Stimulated activated CD4-positive, alpha-beta T cell treated with anti-CD3 and anti-CD28 coated beads, TNF-alpha, amount 100 ng/mL, for 4 hours (primary cell): ENCODE data around the gene SSX2B.
"Not testable (repeated sequence)": the region's sequence is repeated elsewhere in the genome, so short reads cannot be mapped to it uniquely, and the experiment has no call there.

Experiments
- DNase-seq, 3 experiments: peaks; one replicate each; pipeline ENCODE4 v3.0.0-alpha.2; 2020; ENCODE audit warnings: low read depth in 3 of 3

Gene SSX2B, protein sequence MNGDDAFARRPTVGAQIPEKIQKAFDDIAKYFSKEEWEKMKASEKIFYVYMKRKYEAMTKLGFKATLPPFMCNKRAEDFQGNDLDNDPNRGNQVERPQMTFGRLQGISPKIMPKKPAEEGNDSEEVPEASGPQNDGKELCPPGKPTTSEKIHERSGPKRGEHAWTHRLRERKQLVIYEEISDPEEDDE

DNA sequence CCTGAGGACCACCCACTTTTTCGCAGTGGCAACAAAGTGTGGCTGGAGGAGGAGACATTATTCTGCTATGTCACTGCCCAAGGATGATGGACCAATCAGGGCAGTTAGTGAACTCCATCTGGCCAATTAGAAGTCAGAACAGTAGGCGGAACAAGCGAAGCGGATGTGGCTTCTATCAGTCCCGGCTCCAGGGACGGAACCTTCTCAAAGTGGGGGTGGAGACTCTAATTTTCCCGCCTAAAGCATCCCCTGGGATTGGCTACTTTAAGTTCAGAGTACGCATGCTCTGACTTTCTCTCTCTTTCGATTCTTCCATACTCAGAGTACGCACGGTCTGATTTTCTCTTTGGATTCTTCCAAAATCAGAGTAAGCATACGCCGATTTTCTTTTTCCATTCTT is at the start of gene SSX2B:
SSX2B (plus strand) TSS at position 301 of the 400 bp plus-strand sequence. CDS start 1,429 bp downstream, outside the sequence.
- not testable (repeated sequence) for DNase-seq

DNA sequence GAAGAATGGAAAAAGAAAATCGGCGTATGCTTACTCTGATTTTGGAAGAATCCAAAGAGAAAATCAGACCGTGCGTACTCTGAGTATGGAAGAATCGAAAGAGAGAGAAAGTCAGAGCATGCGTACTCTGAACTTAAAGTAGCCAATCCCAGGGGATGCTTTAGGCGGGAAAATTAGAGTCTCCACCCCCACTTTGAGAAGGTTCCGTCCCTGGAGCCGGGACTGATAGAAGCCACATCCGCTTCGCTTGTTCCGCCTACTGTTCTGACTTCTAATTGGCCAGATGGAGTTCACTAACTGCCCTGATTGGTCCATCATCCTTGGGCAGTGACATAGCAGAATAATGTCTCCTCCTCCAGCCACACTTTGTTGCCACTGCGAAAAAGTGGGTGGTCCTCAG is 44.0 kb upstream of the SSX2B start, which contains the start of gene SSX2:
SSX2 (minus strand) TSS at position 101 of the 400 bp plus-strand sequence. CDS start 1,429 bp downstream, outside the sequence.
- DNase-seq: not testable (repeated sequence)

DNA sequence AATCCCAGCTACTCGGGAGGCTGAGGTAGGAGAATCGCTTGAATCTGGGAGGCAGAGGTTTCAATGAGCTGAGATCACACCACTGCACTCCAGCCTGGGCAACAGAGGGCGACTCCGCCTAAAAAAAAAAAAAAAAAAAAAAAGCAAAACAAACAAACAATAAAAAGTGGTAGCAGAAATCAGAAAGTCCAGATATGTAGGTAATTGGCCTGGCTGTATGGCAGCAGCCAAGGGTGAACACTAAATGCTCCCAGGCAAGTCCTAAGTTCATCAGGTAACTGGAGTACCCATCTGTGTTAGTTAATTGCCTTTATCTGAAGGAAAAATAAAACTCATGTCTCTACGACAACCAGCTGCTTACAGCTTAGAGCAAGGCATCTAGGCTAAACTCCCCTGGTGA is 14.9 kb downstream of the SSX2B start:
- not testable (repeated sequence) for DNase-seq

DNA sequence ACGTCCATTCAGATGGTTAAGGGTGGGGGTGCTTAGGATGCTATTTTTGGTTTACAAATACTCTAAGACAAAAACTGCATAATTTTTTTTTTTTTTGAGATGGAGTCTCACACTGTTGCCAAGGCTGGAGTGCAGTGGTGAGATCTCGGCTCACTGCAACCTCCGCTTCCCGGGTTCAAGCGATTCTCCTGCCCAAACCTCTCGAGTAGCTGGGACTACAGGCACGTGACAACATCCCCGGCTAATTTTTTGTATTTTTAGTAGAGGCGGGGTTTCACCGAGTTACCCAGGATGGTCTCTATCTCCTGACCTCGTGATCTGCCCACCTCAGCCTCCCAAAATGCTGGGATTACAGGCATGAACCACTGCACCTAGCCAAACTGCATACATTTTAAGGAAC is 22.5 kb downstream of the SSX2B start:
- DNase-seq: not testable (repeated sequence)

DNA sequence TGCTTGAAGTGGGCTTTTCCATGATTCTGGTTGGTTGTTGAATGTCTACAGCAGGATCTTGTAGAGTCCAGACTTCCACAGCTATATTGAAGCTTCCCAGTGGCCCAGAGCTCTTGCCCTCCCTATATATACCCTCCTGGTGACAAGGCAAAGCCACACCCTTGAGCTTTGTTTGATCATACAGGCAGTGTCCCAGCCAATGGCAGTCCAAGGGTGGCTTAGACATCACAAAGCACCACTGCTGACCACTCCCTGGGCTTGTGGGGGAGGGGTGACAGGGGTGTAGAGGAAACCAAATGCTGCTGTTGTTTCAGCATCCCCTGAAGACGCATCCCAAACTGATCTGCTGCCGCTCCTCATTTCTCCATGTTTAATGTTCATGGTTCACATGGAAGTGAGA is 46.3 kb downstream of the SSX2B start, which contains the start of gene SPANXN5:
SPANXN5 (minus strand) TSS at position 101 of the 400 bp plus-strand sequence; CDS start at position 22, 79 bp downstream.
- DNase-seq: not testable (repeated sequence)

DNA sequence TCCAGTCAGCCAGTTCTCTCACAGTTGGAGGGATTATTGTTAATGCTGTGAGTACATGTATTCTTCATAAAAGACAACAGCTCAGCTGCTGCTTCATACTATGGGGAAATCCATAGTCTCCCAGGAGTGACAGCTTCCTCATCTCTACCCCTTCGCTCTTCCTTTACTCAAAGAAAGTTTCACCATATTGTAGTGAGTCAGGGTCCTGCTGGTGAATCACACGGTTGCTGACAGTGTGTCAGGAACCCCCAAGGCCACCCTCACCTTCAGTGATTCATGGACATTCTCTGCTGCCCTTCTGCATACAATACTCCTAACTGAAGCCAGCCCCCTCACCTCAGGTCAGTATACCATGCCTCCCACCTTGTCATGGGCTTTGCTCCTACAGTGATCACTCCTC is 53.8 kb downstream of the SSX2B start:
- DNase-seq: not testable (repeated sequence)
